Loucy (cell line): ENCODE measurements around the gene NFYA.

Source experiments
- H2AFZ ChIP-seq: fragments of 200-600 bp; sonication (generic); 2 replicates; pipeline ENCODE4 v1.6.0; 2016; ENCODE audit warnings: antibody characterized with exemption, mild to moderate bottlenecking, low read length, moderate library complexity
- H3F3A ChIP-seq: fragments of 200-600 bp; 2 replicates; pipeline ENCODE4 v1.6.0; 2016; ENCODE audit warnings: antibody characterized with exemption, low read depth, mild to moderate bottlenecking
- H3K27me3 ChIP-seq: fragments of 200-600 bp; sonication (generic); 2 replicates; pipeline ENCODE4 v1.6.1; 2014; ENCODE audit warnings: low read length, mild to moderate bottlenecking; ENCODE audit not compliant: insufficient read depth, poor library complexity, severe bottlenecking
- H3K36me3 ChIP-seq: fragments of 200-600 bp; sonication (generic); 2 replicates; pipeline ENCODE4 v1.6.1; 2016; ENCODE audit warnings: low read length; ENCODE audit not compliant: insufficient read depth
- H3K4me1 ChIP-seq: fragments of 200-600 bp; sonication (generic); 2 replicates; pipeline ENCODE4 v1.5.1; 2014; ENCODE audit warnings: low read length, mild to moderate bottlenecking; ENCODE audit not compliant: insufficient read depth, poor library complexity, severe bottlenecking
- H3K4me2 ChIP-seq: fragments of 200-600 bp; sonication (generic); 2 replicates; pipeline ENCODE4 v1.6.0; 2014; ENCODE audit warnings: antibody characterized with exemption, low read length, low read depth, mild to moderate bottlenecking; ENCODE audit not compliant: poor library complexity, severe bottlenecking
- H3K4me3 ChIP-seq: fragments of 200-600 bp; sonication (generic); 2 replicates; pipeline ENCODE4 v1.5.1; 2014; ENCODE audit warnings: low read length, mild to moderate bottlenecking, mixed read lengths; ENCODE audit not compliant: poor library complexity, severe bottlenecking
- H3K79me2 ChIP-seq: fragments of 200-600 bp; sonication (generic); 2 replicates; pipeline ENCODE4 v1.6.1; 2014; ENCODE audit warnings: low read length; ENCODE audit not compliant: insufficient read depth
- H3K9ac ChIP-seq: fragments of 200-600 bp; sonication (generic); 2 replicates; pipeline ENCODE4 v1.6.0; 2014; ENCODE audit warnings: mild to moderate bottlenecking, low read depth, low read length, moderate library complexity; ENCODE audit not compliant: poor library complexity, severe bottlenecking
- H3K9me2 ChIP-seq: fragments of 200-600 bp; sonication (generic); replicated peaks from 2 replicates; pipeline ENCODE4 v1.6.1; 2016; ENCODE audit warnings: low read depth, low read length, mixed read lengths
- H3K9me3 ChIP-seq: fragments of 200-600 bp; sonication (generic); 2 replicates; pipeline ENCODE4 v1.6.1; 2014; ENCODE audit warnings: mild to moderate bottlenecking, antibody characterized with exemption, low read length, low read depth; ENCODE audit not compliant: insufficient read depth
- H4K20me1 ChIP-seq: fragments of 200-600 bp; sonication (generic); 2 replicates; pipeline ENCODE4 v1.6.0; 2014; ENCODE audit warnings: antibody characterized with exemption, low read length, mild to moderate bottlenecking; ENCODE audit not compliant: insufficient read depth, poor library complexity, severe bottlenecking
- EZH2phosphoT487 ChIP-seq: fragments of 200-600 bp; IDR thresholded peaks from 2 replicates; pipeline ENCODE4 v1.6.1; 2018; ENCODE audit warnings: antibody characterized with exemption, mild to moderate bottlenecking, moderate library complexity, borderline replicate concordance
- TF ChIP-seq, protein P1 (sequence below): fragments of 200-600 bp; sonication (generic); conservative IDR thresholded peaks from 2 replicates; pipeline ENCODE4 v1.5.1; 2014; ENCODE audit warnings: mild to moderate bottlenecking, antibody characterized with exemption, low read length

The NFYA gene

DNA sequence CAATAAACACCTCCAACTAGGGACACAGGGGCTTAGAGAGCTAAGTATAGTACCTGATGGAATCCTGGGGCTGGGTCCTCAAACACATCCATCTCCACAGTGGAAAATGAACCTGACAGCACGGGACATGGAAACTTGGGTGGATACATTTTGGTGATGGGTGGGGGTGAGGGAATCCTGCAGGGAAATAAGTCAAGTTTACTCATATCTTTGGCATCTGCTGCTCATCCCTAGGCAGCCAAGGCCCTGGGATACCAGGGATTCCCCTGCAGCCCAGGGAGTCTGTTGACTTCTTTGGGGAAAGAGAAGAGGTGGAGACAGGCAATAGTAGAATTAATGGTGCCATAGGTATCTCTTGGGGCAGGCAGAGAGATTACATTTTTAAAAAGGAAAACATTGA, 13.2 kb upstream of the NFYA start:
- no peak for TF ChIP-seq EZH2phosphoT487
- TF ChIP-seq, protein P1, sequence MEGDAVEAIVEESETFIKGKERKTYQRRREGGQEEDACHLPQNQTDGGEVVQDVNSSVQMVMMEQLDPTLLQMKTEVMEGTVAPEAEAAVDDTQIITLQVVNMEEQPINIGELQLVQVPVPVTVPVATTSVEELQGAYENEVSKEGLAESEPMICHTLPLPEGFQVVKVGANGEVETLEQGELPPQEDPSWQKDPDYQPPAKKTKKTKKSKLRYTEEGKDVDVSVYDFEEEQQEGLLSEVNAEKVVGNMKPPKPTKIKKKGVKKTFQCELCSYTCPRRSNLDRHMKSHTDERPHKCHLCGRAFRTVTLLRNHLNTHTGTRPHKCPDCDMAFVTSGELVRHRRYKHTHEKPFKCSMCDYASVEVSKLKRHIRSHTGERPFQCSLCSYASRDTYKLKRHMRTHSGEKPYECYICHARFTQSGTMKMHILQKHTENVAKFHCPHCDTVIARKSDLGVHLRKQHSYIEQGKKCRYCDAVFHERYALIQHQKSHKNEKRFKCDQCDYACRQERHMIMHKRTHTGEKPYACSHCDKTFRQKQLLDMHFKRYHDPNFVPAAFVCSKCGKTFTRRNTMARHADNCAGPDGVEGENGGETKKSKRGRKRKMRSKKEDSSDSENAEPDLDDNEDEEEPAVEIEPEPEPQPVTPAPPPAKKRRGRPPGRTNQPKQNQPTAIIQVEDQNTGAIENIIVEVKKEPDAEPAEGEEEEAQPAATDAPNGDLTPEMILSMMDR: no peak
- no peaks in the 10 kb centered on the region for H3K27me3 ChIP-seq
- H4K20me1 ChIP-seq: no peaks in the 10 kb centered on the region
- no peaks in the 10 kb centered on the region; the same call in 1 of the 2 replicates for H3K36me3 ChIP-seq
- H3F3A ChIP-seq: no peaks in the 10 kb centered on the region
- no peak overlapping the region for H3K4me3 ChIP-seq
- H3K4me1 ChIP-seq: peaks cover 25% of the 10 kb centered on the region
- H3K9ac ChIP-seq: no peak overlapping the region
- H3K79me2 ChIP-seq: no peaks in the 10 kb centered on the region
- no peak overlapping the region for H2AFZ ChIP-seq
- H3K4me2 ChIP-seq: no peak overlapping the region
- H3K9me3 ChIP-seq: no peaks in the 10 kb centered on the region
- no peaks in the 10 kb centered on the region for H3K9me2 ChIP-seq

DNA sequence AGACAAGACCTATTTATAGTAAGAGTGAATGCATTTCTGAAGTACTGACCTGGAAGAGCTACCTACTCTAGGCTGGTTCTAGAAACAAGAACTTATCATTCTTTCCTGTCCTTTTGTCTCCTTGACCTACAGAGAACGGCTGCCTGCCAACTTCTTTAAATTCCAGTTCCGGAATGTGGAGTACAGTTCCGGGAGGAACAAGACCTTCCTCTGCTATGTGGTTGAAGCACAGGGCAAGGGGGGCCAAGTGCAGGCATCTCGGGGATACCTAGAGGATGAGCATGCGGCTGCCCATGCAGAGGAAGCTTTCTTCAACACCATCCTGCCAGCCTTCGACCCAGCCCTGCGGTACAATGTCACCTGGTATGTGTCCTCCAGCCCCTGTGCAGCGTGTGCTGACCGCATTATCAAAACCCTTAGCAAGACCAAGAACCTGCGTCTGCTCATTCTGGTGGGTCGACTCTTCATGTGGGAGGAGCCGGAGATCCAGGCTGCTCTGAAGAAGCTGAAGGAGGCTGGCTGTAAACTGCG, 11.5 kb upstream of the NFYA start:
- Histone ChIP-seq H3K4me1 (peaks cover 12% of the 10 kb centered on the region), H3F3A (no peaks in the 10 kb centered on the region), H2AFZ (no peak overlapping the region), H3K79me2 (0 out of 2 replicates have a peak, but pooled peaks cover 7% of the 10 kb centered on the region), H3K9ac (no peak overlapping the region), H3K36me3 (no peaks in the 10 kb centered on the region; the same call in 1 of the 2 replicates), H3K9me3 (no peaks in the 10 kb centered on the region), H3K4me3 (no peak overlapping the region), H3K27me3 (no peaks in the 10 kb centered on the region), H3K4me2 (no peak overlapping the region), H4K20me1 (no peaks in the 10 kb centered on the region), H3K9me2 (no peaks in the 10 kb centered on the region)
- no peak for TF ChIP-seq EZH2phosphoT487
- TF ChIP-seq, protein P1: no peak

DNA sequence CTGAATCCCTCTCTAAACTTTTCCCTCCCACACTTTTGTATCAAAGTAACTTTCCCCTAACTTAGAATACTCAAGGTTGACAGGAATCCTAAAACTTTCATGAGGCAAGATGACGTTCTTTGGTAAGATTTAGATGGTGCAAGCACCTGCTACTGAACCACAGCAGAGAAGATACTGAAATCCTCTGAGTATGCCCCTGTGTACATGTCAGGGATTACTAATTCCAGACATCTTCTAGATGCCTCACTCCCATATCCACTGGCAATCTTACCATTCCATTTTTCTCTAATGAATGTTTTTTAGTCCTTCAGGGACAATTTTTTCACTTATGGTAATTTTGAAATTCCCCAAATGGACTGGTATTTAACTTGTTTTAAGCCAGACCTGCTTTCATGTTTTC, 10.7 kb upstream of the NFYA start:
- Histone ChIP-seq H3K79me2 (peaks cover 7% of the 10 kb centered on the region; the same call in 1 of the 2 replicates), H3F3A (no peaks in the 10 kb centered on the region), H3K9ac (no peak overlapping the region), H3K9me3 (no peaks in the 10 kb centered on the region), H3K9me2 (no peaks in the 10 kb centered on the region), H3K27me3 (no peaks in the 10 kb centered on the region), H4K20me1 (no peaks in the 10 kb centered on the region), H2AFZ (no peak overlapping the region), H3K4me1 (peaks cover 17% of the 10 kb centered on the region), H3K4me2 (no peak overlapping the region), H3K36me3 (no peaks in the 10 kb centered on the region; the same call in 1 of the 2 replicates), H3K4me3 (no peak overlapping the region)
- no peak for TF ChIP-seq EZH2phosphoT487
- TF ChIP-seq, protein P1: no peak
